ENCODE measurements around the gene FBXO44. TPM values are rescaled to one million over a fixed set of nuclear protein-coding genes. Genes with fewer than 3 reads are reported as not detected.

The FBXO44 gene
- total RNA-seq, 1 donor from 2014 or later, result 24.8 TPM

DNA sequence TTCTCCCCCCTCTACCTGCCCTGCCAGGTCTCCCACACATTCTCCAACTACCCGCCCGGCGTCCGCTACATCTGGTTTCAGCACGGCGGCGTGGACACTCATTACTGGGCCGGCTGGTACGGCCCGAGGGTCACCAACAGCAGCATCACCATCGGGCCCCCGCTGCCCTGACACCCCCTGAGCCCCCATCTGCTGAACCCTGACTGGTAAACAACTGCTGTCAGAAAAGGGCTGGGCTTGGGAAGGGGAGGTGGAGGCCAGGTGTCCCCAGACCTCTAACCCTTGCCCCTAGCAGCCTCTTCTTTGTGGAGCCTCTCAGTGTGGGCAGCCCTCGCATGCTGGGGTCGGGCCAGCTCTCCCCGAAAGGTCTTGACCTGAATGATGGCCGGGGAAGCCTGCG, 6.4 kb downstream of the FBXO44 start:
- Mint-ChIP-seq H3K36me3 (no peaks in the 10 kb centered on the region), H3K4me1 (ENCODE audit: unreplicated experiment) (no peaks in the 10 kb centered on the region), H3K4me3 (no peak overlapping the region), H3K27me3 (no peaks in the 10 kb centered on the region), H3K27ac (no peak overlapping the region), H3K9me3 (no peaks in the 10 kb centered on the region)
- TF ChIP-seq, protein P1, sequence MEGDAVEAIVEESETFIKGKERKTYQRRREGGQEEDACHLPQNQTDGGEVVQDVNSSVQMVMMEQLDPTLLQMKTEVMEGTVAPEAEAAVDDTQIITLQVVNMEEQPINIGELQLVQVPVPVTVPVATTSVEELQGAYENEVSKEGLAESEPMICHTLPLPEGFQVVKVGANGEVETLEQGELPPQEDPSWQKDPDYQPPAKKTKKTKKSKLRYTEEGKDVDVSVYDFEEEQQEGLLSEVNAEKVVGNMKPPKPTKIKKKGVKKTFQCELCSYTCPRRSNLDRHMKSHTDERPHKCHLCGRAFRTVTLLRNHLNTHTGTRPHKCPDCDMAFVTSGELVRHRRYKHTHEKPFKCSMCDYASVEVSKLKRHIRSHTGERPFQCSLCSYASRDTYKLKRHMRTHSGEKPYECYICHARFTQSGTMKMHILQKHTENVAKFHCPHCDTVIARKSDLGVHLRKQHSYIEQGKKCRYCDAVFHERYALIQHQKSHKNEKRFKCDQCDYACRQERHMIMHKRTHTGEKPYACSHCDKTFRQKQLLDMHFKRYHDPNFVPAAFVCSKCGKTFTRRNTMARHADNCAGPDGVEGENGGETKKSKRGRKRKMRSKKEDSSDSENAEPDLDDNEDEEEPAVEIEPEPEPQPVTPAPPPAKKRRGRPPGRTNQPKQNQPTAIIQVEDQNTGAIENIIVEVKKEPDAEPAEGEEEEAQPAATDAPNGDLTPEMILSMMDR (conservative IDR thresholded peaks at IDR 0.05), result no peak
- no peak for DNase-seq (ENCODE audit: extremely low spot score, unreplicated experiment)

GRCh38 chr1:11664336-11665065, 9.8 kb downstream of the FBXO44 start:
- H3K27ac Mint-ChIP-seq, result no peak overlapping the region

GRCh38 chr1:11668516-11668915, 13.8 kb downstream of the FBXO44 start:
- H3K27me3 Mint-ChIP-seq, result no peaks in the 10 kb centered on the region
- TF ChIP-seq, protein P1 (conservative IDR thresholded peaks at IDR 0.05), result no peak
- H3K36me3 Mint-ChIP-seq, result peaks cover 4% of the 10 kb centered on the region
- no peaks in the 10 kb centered on the region for H3K4me1 Mint-ChIP-seq (ENCODE audit: unreplicated experiment)
- H3K4me3 Mint-ChIP-seq, result no peak overlapping the region
- no peaks in the 10 kb centered on the region for H3K9me3 Mint-ChIP-seq
- no peak overlapping the region for H3K27ac Mint-ChIP-seq
- no peak for DNase-seq (ENCODE audit: extremely low spot score, unreplicated experiment)

More at GRCh38 chr1:11664336-11665065, 9.8 kb downstream of the FBXO44 start:
- Mint-ChIP-seq H3K4me1 (ENCODE audit: unreplicated experiment) (no peaks in the 10 kb centered on the region), H3K9me3 (no peaks in the 10 kb centered on the region), H3K4me3 (peak overlapping the region; percentile 85), H3K36me3 (peaks cover 4% of the 10 kb centered on the region), H3K27me3 (no peaks in the 10 kb centered on the region)
- DNase-seq (ENCODE audit: extremely low spot score, unreplicated experiment), result no peak
- TF ChIP-seq, protein P1 (conservative IDR thresholded peaks at IDR 0.05), result peak; percentile 38

DNA sequence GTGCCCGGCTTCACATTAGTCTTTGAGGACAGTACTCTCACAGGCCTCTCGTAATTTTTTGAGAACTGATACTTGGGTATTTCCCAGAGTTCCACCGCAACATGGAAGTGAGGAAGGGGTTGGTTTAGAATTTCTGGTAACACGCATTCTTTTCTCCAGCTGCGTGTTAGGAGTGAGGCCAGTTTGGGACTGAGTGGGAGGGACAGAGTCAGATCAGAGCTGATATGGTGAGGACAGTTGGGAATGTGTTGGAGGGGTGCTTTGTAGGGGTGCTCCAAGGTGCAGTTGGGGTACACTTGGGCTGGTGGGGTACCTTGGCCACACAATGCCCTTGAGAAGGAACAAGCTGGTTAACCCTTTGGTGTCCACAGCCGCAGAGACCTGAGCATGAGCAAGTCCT, 16.1 kb downstream of the FBXO44 start:
- TF ChIP-seq, protein P1 (conservative IDR thresholded peaks at IDR 0.05), result no peak
- H3K27ac Mint-ChIP-seq, result no peak overlapping the region
- H3K27me3 Mint-ChIP-seq, result no peaks in the 10 kb centered on the region

DNA sequence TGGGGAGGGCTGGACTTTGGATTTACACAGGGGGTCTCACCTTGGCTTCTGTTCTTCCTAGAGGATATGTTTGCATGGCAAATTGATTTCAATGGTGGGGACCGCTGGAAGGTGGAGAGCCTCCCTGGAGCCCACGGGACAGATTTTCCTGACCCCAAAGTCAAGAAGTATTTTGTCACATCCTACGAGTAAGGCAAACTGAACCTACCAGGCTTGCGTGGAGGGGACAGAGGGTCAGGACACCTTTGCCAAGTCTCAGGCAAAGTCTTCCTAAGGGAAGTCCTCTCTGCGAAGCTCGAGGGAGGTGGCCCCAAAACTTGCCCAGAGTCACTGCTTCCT, 16.5 kb downstream of the FBXO44 start:
- H3K27me3 Mint-ChIP-seq, result no peaks in the 10 kb centered on the region
- no peaks in the 10 kb centered on the region for H3K4me1 Mint-ChIP-seq (ENCODE audit: unreplicated experiment)
- TF ChIP-seq, protein P1 (conservative IDR thresholded peaks at IDR 0.05), result no peak
- H3K36me3 Mint-ChIP-seq, result peaks cover 4% of the 10 kb centered on the region
- H3K9me3 Mint-ChIP-seq, result no peaks in the 10 kb centered on the region
- no peak overlapping the region for H3K4me3 Mint-ChIP-seq
- no peak overlapping the region for H3K27ac Mint-ChIP-seq
- no peak for DNase-seq (ENCODE audit: extremely low spot score, unreplicated experiment)

More for the DNA sequence above, 16.1 kb downstream of the FBXO44 start:
- H3K36me3 Mint-ChIP-seq, result peaks cover 4% of the 10 kb centered on the region
- H3K9me3 Mint-ChIP-seq, result no peaks in the 10 kb centered on the region
- no peaks in the 10 kb centered on the region for H3K4me1 Mint-ChIP-seq (ENCODE audit: unreplicated experiment)
- no peak for DNase-seq (ENCODE audit: extremely low spot score, unreplicated experiment)
- H3K4me3 Mint-ChIP-seq, result no peak overlapping the region

Data from type B pancreatic cell (in vitro differentiated cells).